PFSK-1 (cell line): Measurements from ENCODE around the gene CACNA1H.

Experiments used
- FOXP2 ChIP-seq: optimal IDR thresholded peaks from 2 replicates; pipeline ENCODE3; 2011; ENCODE audit warnings: borderline replicate concordance, control low read depth, inconsistent platforms; ENCODE audit not compliant: insufficient read depth; ENCODE audit errors: extremely low read length, extremely low read depth
- POLR2AphosphoS5 ChIP-seq: IDR thresholded peaks from 2 replicates; pipeline ENCODE4 v1.6.1; 2012; ENCODE audit warnings: low read depth, mild to moderate bottlenecking, control low read depth, low read length, moderate library complexity
- REST ChIP-seq, 2 experiments: IDR thresholded peaks; 2 replicates each; pipeline versions ENCODE4 v1.6.1 to v1.8.0; 2011 to 2012; ENCODE audit warnings: low read depth in 2 of 2, low read length in 2 of 2, control low read depth in 1 of 2, inconsistent platforms in 1 of 2, mild to moderate bottlenecking in 1 of 2, moderate library complexity in 1 of 2; ENCODE audit not compliant: insufficient read depth in 1 of 2
- SIN3A ChIP-seq: IDR thresholded peaks from 2 replicates; pipeline ENCODE4 v1.6.1; 2012; ENCODE audit warnings: mild to moderate bottlenecking, low read length, moderate library complexity, borderline replicate concordance; ENCODE audit not compliant: insufficient read depth
- TAF1 ChIP-seq: IDR thresholded peaks from 2 replicates; pipeline ENCODE4 v1.6.1; 2012; ENCODE audit warnings: low read length, control low read depth, borderline replicate concordance; ENCODE audit not compliant: insufficient read depth

Gene CACNA1H

GRCh38 chr16:1157639-1158455, 4.9 kb downstream of the CACNA1H start:
- TF ChIP-seq REST (IDR thresholded peaks at IDR 0.05; ENCODE audit: insufficient read depth in 1 of 2, low read depth in 2 of 2, low read length in 2 of 2) (no peak), SIN3A (no peak), POLR2AphosphoS5 (no peak), FOXP2 (no peak), TAF1 (no peak)

GRCh38 chr16:1158456-1159324, 5.8 kb downstream of the CACNA1H start:
- no peak for TF ChIP-seq REST (IDR thresholded peaks at IDR 0.05; ENCODE audit: insufficient read depth in 1 of 2, low read depth in 2 of 2, low read length in 2 of 2)
- no peak for TF ChIP-seq TAF1
- TF ChIP-seq POLR2AphosphoS5 = no peak
- no peak for TF ChIP-seq FOXP2
- no peak for TF ChIP-seq SIN3A

GRCh38 chr16:1159325-1159972, 6.5 kb downstream of the CACNA1H start:
- TF ChIP-seq TAF1 (no peak), SIN3A (no peak), FOXP2 (no peak), REST (IDR thresholded peaks at IDR 0.05; ENCODE audit: insufficient read depth in 1 of 2, low read depth in 2 of 2, low read length in 2 of 2) (no peak), POLR2AphosphoS5 (no peak)

- TF ChIP-seq SIN3A (no peak), POLR2AphosphoS5 (no peak), TAF1 (no peak), FOXP2 (no peak), REST (IDR thresholded peaks at IDR 0.05; ENCODE audit: insufficient read depth in 1 of 2, low read depth in 2 of 2, low read length in 2 of 2) (no peak)
Measured at GRCh38 chr16:1159973-1160772, 7.3 kb downstream of the CACNA1H start.
